Gastroesophageal sphincter (tissue), 3 donors: ENCODE data around the gene RYR2.

Source experiments
- CTCF ChIP-seq, 4 experiments: fragments of 200-600 bp in 2 of 4; fragments of 450-650 bp in 2 of 4; sonication (generic) in 1 of 4; IDR thresholded peaks; one replicate each; pipeline ENCODE4 v1.5.1; 2017 to 2019; ENCODE audit warnings: antibody characterized with exemption in 4 of 4, mild to moderate bottlenecking in 2 of 4, moderate library complexity in 2 of 4
- POLR2A ChIP-seq, 2 donors: fragments of 450-650 bp; IDR thresholded peaks; one replicate each; pipeline ENCODE4 v1.6.1; 2017; ENCODE audit warnings: antibody characterized with exemption in 2 of 2, mild to moderate bottlenecking in 2 of 2, moderate library complexity in 1 of 2

GRCh38 chr1:237145379-237146135 is 103.6 kb downstream of the RYR2 start:
- TF ChIP-seq CTCF (IDR thresholded peaks at IDR 0.05): no peak
- no peak for TF ChIP-seq POLR2A (IDR thresholded peaks at IDR 0.05)
